Brain microvascular endothelial cell (primary cell): ENCODE results near the gene NDUFAF8.

ENCODE experiments used
- DNase-seq: peaks from one replicate; pipeline ENCODE4 v3.0.0-alpha.2; 2020
- H3K27ac ChIP-seq: fragments of 250-450 bp; sonication (Bioruptor Pico); 2 replicates; pipeline ENCODE4 v1.5.1; 2020; ENCODE audit warnings: mild to moderate bottlenecking, moderate library complexity
- H3K27me3 ChIP-seq: fragments of 250-450 bp; sonication (Bioruptor Pico); replicated peaks from 2 replicates; pipeline ENCODE4 v1.5.1; 2020; ENCODE audit warnings: mild to moderate bottlenecking
- H3K36me3 ChIP-seq: fragments of 250-450 bp; sonication (Bioruptor Pico); replicated peaks from 2 replicates; pipeline ENCODE4 v1.5.1; 2020; ENCODE audit warnings: mild to moderate bottlenecking
- H3K4me3 ChIP-seq: 2 replicates; pipeline ENCODE4 v1.5.1; 2011; ENCODE audit warnings: low read depth, mild to moderate bottlenecking, control low read depth, low read length, moderate library complexity
- in situ Hi-C: cut with HindIII; loops from 2 replicates; pipeline ENCODE4 v1.10.0; 2017; ENCODE audit warnings: low sequenced_read_pairs, low pct_ligation_motif_present
- TF ChIP-seq, protein P1 (sequence below): IDR thresholded peaks from 2 replicates; pipeline ENCODE4 v1.5.1; 2011; ENCODE audit warnings: low read depth, mild to moderate bottlenecking, moderate library complexity, low read length, control low read depth, inconsistent platforms; ENCODE audit errors: missing control alignments

NDUFAF8 gene

DNA sequence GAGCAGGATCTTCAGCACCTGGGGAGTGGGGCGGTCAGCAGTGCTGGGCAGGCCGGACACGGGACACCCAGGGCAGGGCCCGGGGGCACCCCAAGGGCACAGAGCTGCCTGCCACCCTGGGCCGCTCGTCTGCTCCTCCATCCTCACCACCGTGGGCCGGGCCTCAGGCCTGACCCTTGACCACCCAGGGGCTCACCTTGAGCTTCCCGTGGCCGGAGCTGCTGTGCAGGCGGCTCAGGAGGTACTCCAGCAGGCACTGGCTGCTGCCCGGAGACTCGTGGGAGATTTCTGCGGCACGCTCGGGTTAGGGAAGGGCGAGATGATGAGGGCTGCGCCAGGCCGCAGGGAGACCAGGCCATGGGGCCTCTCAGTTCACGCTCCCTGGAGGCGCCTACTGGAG is 2.3 kb upstream of the NDUFAF8 start:
- Histone ChIP-seq H3K27me3 (no peaks in the 10 kb centered on the region), H3K27ac (no peak overlapping the region), H3K4me3 (no peak overlapping the region), H3K36me3 (peaks cover 16% of the 10 kb centered on the region)
- in situ Hi-C loops = no loop called here
- no peak for DNase-seq
- TF ChIP-seq, protein P1, sequence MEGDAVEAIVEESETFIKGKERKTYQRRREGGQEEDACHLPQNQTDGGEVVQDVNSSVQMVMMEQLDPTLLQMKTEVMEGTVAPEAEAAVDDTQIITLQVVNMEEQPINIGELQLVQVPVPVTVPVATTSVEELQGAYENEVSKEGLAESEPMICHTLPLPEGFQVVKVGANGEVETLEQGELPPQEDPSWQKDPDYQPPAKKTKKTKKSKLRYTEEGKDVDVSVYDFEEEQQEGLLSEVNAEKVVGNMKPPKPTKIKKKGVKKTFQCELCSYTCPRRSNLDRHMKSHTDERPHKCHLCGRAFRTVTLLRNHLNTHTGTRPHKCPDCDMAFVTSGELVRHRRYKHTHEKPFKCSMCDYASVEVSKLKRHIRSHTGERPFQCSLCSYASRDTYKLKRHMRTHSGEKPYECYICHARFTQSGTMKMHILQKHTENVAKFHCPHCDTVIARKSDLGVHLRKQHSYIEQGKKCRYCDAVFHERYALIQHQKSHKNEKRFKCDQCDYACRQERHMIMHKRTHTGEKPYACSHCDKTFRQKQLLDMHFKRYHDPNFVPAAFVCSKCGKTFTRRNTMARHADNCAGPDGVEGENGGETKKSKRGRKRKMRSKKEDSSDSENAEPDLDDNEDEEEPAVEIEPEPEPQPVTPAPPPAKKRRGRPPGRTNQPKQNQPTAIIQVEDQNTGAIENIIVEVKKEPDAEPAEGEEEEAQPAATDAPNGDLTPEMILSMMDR = no peak

DNA sequence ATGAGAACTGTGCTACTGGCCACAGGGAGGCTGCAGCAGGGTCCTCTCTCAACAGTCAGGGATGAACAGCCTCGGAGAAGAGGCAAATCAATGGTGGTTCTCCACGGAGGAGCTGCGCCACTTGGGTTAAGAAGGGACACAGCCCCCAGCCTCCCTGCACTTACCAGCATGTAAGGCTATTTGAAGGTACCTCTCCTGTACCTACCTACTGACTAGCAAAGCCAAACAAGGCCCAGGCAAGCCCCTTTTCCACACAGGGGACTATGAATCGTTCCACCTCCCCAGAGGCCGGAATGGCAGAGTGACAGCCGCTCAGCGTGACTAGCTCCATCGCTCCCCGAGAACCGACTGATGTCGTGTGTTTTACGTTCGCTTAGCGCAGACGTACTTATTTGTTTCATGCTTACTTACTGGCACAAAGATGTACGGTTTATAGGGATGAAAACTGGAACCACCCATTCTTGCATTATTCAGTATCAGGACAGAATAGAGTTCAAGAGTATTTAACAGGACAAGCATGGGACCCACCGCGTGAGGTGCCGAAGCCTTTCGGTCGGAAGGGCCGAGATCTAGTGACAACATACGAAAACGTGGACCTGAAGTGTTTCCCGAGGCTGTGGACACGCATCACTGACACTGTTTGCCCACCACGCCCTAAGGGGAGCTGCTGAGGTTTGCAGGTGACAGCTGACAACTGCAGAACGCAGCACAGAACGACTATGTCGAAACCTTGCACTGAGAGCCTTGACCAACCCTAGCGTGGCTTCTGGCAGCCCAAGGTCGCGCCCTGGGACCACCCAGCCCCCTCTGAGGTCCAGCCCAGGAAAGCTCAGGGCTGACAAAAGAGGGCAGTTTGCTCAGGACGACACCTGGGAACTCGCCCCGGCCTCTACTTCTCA is 1.3 kb upstream of the NDUFAF8 start:
- peaks cover 7% of the 10 kb centered on the region for H3K36me3 ChIP-seq
- DNase-seq = no peak
- peak overlapping the region; percentile 86 for H3K4me3 ChIP-seq
- TF ChIP-seq, protein P1 = no peak
- H3K27ac ChIP-seq = no peak overlapping the region
- no peaks in the 10 kb centered on the region for H3K27me3 ChIP-seq
- in situ Hi-C loops = no loop called here

DNA sequence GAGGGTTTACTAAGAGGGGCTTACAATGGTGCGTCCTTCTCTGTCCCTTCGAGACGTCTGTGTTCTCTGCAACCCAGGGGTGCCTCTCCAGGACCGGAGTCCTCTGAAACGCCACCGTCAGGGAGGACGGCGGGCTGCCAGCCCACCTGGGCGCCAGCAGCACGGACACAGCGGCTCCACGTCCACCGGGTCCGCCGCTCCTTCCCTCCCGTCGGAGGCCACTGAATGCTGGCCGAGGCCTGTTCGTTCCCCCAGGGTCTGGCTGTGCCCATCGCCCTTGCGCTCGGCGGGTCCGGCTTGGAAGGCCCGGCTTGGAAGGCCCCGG is 666 bp upstream of the NDUFAF8 start:
- TF ChIP-seq, protein P1 = no peak
- Histone ChIP-seq H3K4me3 (peak overlapping the region; percentile 86), H3K27me3 (no peaks in the 10 kb centered on the region), H3K27ac (peak overlapping the region; percentile 69), H3K36me3 (peaks cover 5% of the 10 kb centered on the region)
- in situ Hi-C loops = no loop called here
- DNase-seq = no peak

GRCh38 chr17:81239714-81240555 is 817 bp downstream of the NDUFAF8 start:
- in situ Hi-C loops = no loop called here
- H3K36me3 ChIP-seq = peaks cover 5% of the 10 kb centered on the region
- TF ChIP-seq, protein P1 = no peak
- H3K27me3 ChIP-seq = no peaks in the 10 kb centered on the region
- peak overlapping the region; percentile 86 for H3K4me3 ChIP-seq
- peak overlapping the region; percentile 49 for H3K27ac ChIP-seq
- DNase-seq = no peak

GRCh38 chr17:81240761-81241160 is 1.6 kb downstream of the NDUFAF8 start:
- in situ Hi-C loops = no loop called here
- H3K36me3 ChIP-seq = peaks cover 5% of the 10 kb centered on the region
- H3K27ac ChIP-seq = no peak overlapping the region
- TF ChIP-seq, protein P1 = no peak
- H3K4me3 ChIP-seq = no peak overlapping the region
- DNase-seq = no peak
- H3K27me3 ChIP-seq = no peaks in the 10 kb centered on the region
